ENCODE measurements around the gene DIPK1B.
A peak's percentile ranks its signal among the peaks of the same experiment; 100 is the strongest.

Gene DIPK1B

DNA sequence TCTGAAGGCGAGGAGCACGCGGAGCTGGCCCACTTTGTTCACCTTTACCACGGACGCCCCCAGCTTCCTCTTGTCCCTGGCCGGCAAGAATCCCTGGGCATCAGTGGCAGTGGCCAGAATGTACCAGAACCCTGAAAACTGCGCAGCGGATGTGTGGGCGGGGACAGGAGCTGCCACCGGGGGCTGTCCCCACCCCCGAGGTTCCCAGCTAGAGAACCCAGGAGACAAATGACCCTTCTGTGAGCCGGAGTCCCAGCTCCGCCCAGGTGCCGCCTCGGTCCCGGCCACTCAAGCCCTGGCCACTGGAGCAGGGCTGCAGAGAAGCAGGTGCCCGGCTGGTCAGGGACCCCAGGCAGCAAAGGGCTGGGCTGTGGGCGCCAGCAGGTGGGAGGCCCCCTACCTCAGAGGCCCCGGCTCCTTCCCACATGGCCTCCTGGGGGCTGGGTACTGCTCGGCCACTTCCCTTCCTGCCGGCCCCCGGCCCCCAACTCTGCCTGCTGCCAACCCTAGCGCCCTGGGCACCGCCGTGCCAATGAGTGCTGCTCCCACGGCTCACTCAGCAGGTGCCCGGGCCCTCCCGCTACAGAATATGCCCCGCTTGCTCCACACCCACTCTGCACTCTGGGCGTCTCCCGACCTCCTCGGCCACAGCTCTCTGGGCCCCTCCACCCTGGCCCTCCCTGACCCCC, 29.7 kb downstream of the DIPK1B start:
- Histone ChIP-seq H3K27me3 (ENCODE audit: low read depth) (peaks cover 16% of the 10 kb centered on the region), H3K4me3 (no peak overlapping the region), H3K9me3 (no peaks in the 10 kb centered on the region), H3K36me3 (replicated peaks) (no peaks in the 10 kb centered on the region), H3K4me1 (no peaks in the 10 kb centered on the region)
- no peak for DNase-seq (ENCODE audit: low spot score in 2 of 2)
- in situ Hi-C loops (cut with MboI; ENCODE audit: low sequenced_read_pairs) = no loop called here

DNA sequence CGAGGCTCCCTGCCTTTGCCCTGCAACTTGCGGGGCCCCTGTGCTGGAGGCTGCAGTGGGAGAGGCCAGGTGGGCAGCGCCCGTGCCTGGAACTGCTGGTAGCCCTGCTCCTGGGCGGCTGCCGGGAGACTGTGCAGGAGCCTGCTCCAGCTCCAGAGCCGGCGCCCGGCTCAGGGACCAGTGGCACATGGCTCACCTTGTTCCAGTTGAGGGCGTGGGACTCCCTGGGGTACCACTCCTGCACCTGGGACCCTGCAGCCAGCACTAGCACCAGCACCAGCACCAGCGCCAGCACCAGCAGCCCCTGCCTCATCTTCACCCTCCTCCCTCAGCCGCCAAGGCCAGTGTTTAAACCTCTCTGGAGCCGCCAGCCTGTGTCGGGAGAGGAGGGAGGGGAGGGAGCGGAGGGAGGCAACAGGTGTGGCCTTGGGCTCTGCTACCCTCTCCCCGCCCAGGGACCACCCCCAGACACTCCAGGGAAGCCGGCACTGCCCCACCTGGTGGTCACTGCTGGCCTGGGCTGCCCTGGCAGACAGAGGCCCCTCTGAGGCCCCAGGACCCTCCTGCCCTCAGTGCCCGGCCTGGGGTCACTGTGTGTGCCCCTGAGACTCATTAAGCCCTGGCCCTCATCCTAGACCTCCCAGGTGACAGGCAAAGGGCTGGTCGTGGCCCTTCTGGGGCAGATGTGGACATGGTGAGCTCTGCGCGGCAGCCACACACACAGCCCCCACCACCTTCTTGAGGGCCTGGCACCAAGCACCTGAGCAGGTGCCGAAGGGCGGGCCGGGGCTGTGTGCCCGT, 30.4 kb downstream of the DIPK1B start, which contains the start of gene LCN10:
LCN10 (minus strand) TSS at position 350 of the 801 bp plus-strand sequence; CDS start at position 313, 37 bp downstream.
- Histone ChIP-seq H3K4me3 (no peak within 1 kb of the TSS), H3K9me3 (no peaks in the 10 kb centered on the region), H3K36me3 (replicated peaks) (no peaks in the 10 kb centered on the region), H3K27me3 (ENCODE audit: low read depth) (peaks cover 16% of the 10 kb centered on the region), H3K4me1 (no peaks in the 10 kb centered on the region)
- peak in 1 of 2 experiments; percentile 56 for DNase-seq (ENCODE audit: low spot score in 2 of 2)
- in situ Hi-C loops (cut with MboI; ENCODE audit: low sequenced_read_pairs) = no loop called here

DNA sequence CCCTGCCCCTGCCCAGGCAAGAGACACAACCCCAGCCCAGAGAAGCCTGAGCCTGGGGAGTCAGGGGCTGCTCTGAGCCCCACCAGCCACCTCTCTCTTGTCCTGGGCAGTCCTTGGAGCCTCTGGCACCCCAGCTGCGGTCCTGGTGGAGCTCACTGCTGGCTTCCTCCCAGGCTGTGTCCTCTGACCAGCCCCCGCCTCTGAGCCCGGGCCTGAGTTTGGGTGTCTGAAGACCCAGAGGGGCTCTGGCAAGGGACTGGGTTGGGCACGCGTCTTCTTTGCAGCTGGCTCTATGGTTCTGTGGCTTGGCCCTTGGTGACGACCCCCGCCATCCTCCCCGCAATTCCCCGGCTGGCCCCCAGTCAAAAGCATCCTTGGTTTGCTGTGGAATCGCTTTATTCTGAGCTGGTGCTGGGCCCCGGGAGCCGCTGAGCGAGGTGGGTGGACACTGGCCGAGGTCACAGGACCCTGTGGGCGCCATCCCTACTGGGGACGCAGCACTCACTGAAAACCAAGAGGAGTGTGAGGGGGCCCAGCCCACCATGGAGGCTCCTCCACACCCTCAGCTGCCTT, 31.4 kb downstream of the DIPK1B start:
- no peaks in the 10 kb centered on the region for H3K4me1 ChIP-seq
- in situ Hi-C loops (cut with MboI; ENCODE audit: low sequenced_read_pairs) = no loop called here
- H3K4me3 ChIP-seq = no peak overlapping the region
- no peaks in the 10 kb centered on the region for H3K9me3 ChIP-seq
- no peak for DNase-seq (ENCODE audit: low spot score in 2 of 2)
- H3K27me3 ChIP-seq (ENCODE audit: low read depth) = peaks cover 13% of the 10 kb centered on the region
- no peaks in the 10 kb centered on the region for H3K36me3 ChIP-seq (replicated peaks)

DNA sequence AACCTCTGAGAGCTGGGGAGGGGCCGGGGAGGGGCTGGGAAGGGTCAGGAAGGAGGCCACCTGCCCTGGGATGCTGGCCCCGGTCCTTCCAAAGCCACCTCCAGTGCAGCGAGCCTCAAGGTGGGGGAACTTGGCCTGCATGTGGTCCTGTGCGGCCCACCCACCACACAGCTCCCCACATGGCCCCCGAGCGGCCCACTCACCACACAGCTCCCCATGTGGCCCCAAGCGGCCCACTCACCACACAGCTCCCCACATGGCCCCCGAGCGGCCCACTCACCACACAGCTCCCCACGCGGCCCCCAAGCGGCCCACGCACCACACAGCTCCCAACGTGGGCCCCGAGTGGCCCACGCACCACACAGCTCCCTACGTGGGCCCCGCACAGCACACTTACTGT, 32.4 kb downstream of the DIPK1B start:
- Histone ChIP-seq H3K9me3 (no peaks in the 10 kb centered on the region), H3K4me3 (no peak overlapping the region), H3K4me1 (no peaks in the 10 kb centered on the region), H3K27me3 (ENCODE audit: low read depth) (peaks cover 13% of the 10 kb centered on the region), H3K36me3 (replicated peaks) (no peaks in the 10 kb centered on the region)
- DNase-seq (ENCODE audit: low spot score in 2 of 2) = no peak
- in situ Hi-C loops (cut with MboI; ENCODE audit: low sequenced_read_pairs) = no loop called here

DNA sequence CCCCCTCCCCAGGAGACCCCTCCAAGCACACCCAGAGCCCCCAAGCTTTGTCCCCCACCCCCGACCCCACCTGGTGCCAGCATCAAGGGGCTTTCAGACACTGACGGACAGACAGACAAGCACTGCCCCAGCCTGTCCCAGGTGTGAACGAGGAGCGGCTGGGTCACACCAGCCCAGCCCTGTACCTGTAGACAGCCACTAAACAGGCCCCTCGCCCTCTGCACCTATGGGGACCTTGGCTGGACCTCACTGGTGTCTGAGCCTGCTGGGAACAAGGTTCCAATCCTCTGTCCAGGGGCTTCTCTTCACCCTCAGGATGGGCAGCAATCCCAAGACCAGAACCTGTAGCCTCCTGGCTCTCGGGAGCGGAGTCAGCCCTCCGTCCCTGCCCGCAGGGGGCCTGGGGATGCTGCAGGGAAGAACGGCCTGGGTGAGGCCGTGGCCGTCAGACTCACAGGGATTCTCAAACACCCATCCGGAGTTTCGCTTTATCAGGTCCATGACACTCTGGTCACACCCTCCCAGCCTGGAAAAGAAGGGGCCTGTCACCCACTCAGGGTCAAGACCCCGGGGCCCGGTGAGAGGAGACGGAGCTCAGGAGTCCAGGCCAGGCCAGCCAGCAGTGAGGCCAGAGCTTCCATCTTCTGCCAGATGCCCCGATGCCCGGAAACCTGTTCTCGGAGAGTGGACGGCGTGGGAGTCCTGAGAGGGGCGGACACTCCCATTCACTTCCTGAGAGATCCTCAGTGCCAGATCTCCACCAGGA, 33.2 kb downstream of the DIPK1B start:
- H3K4me1 ChIP-seq = no peaks in the 10 kb centered on the region
- in situ Hi-C loops (cut with MboI; ENCODE audit: low sequenced_read_pairs) = no loop called here

DNA sequence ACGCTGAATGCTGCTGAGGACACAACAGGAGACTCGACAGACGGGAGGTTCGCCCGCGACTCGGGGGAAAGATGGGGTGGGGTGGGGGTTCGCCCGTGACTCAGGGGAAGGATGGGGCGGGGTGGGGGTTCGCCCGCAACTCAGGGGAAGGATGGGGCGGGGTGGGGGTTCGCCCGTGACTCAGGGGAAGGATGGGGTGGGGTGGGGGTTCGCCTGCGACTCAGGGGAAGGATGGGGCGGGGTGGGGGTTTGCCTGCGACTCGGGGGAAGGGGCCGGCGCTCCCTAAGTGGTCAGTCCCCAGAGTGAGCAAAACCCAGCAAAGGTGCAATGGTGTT, 33.8 kb downstream of the DIPK1B start:
- H3K27me3 ChIP-seq (ENCODE audit: low read depth) = peaks cover 13% of the 10 kb centered on the region

More for the DNA sequence above, 33.2 kb downstream of the DIPK1B start:
- Histone ChIP-seq H3K9me3 (no peaks in the 10 kb centered on the region), H3K4me3 (no peak overlapping the region), H3K36me3 (replicated peaks) (no peaks in the 10 kb centered on the region), H3K27me3 (ENCODE audit: low read depth) (peaks cover 13% of the 10 kb centered on the region)
- no peak for DNase-seq (ENCODE audit: low spot score in 2 of 2)

DNA sequence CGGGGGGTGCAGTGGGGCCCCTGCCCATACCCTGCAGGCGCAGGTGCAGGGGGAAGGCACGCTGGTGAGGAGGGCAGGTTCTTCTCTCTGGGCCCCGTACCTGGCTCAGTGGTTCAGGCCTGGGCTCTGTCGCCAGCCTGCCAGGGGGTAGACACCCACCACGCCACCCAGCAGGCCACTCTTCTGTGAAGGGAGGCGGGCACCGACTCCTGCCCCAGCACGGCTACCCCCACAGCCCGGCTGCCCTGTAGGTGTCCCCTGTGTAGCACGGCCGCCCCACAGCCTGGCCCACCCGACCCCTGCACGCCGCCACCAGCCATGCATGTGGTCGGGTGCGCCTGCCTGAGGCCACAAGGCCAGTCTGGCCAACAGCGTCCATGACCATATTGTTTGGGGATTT, 34.2 kb downstream of the DIPK1B start:
- in situ Hi-C loops (cut with MboI; ENCODE audit: low sequenced_read_pairs) = no loop called here
- DNase-seq (ENCODE audit: low spot score in 2 of 2) = no peak
- H3K4me1 ChIP-seq = no peaks in the 10 kb centered on the region
- H3K9me3 ChIP-seq = peaks cover 6% of the 10 kb centered on the region
- no peak overlapping the region for H3K4me3 ChIP-seq
- H3K27me3 ChIP-seq (ENCODE audit: low read depth) = peaks cover 11% of the 10 kb centered on the region
- no peaks in the 10 kb centered on the region for H3K36me3 ChIP-seq (replicated peaks)

More for the DNA sequence above, 33.8 kb downstream of the DIPK1B start:
- Histone ChIP-seq H3K4me1 (no peaks in the 10 kb centered on the region), H3K36me3 (replicated peaks) (no peaks in the 10 kb centered on the region), H3K4me3 (no peak overlapping the region), H3K9me3 (peaks cover 1% of the 10 kb centered on the region; the same call in 1 of the 2 replicates)
- no peak for DNase-seq (ENCODE audit: low spot score in 2 of 2)
- in situ Hi-C loops (cut with MboI; ENCODE audit: low sequenced_read_pairs) = no loop called here

DNA sequence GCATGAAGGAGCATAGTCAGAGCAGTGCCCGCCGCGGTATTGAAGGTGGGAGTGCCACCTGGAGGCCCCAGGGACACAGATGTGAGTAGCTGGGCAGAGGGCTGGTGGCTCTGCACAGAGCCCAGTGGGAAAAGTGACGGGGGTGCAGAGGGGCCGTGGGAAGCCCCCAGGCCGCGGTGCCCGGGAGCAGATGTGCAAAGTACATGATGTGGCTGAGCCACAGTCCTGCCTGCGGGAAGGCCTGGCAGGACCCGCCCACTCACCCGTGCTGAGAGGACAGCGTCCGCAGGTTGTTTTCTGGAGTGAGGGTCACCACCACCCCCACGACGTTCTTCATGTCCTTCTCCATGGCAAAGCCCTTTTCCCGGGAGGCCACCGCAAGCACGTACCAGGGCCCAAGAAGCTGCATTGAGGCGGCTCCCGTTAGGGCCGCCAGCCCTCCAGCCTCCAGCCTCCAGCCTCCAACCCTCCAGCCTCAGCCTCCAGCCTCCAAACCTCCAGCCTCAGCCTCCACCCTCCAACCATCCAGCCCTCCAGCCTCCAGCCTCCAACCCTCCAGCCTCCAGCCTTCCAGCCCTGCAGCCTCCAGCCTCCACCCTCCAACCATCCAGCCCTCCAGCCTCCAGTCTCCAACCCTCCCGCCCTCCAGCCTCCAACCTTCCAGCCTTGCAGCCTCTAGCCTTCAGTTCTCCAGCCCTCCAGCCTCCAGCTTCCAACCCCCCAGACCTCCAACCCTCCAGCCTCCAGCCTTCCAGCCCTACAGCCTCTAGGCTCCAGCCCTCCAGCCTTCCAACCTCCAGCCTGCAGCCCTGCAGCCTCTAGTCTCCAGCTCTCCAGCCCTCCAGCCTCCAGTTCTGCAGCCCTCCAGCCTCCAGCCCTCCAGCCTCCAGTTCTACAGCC, 35.0 kb downstream of the DIPK1B start:
- no peak for DNase-seq (ENCODE audit: low spot score in 2 of 2)
- no peaks in the 10 kb centered on the region for H3K36me3 ChIP-seq (replicated peaks)
- H3K4me1 ChIP-seq = no peaks in the 10 kb centered on the region
- peaks cover 11% of the 10 kb centered on the region for H3K9me3 ChIP-seq
- H3K4me3 ChIP-seq = no peak overlapping the region
- peaks cover 5% of the 10 kb centered on the region for H3K27me3 ChIP-seq (ENCODE audit: low read depth)
- in situ Hi-C loops (cut with MboI; ENCODE audit: low sequenced_read_pairs) = no loop called here

DNA sequence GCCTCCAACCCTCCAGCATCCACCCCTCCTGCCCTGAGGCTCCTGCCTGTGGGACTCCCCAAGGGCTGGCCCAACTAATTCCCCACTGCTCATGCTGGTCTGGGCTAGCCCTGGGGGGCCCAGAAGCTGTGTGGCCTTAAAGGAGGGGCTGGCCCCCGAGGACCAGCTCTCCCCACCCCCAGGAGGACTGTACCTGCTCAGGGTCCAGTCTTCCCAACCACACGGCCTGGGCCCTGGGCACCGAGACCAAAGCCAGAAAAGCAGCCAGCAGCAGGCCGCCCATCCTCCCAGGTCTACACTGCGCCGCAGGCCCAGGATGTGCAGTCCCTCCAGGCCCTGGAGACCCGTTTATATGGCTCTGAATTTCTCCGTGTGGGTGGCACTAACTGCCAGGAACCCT, 35.8 kb downstream of the DIPK1B start, which contains the start of gene LCN6:
LCN6 (minus strand) TSS at position 325 of the 400 bp plus-strand sequence; CDS start at position 283, 42 bp downstream.
- Histone ChIP-seq H3K27me3 (ENCODE audit: low read depth) (peaks cover under 1% of the 10 kb centered on the region; the same call in 1 of the 2 replicates), H3K4me1 (no peaks in the 10 kb centered on the region), H3K9me3 (peaks cover 11% of the 10 kb centered on the region)

DNA sequence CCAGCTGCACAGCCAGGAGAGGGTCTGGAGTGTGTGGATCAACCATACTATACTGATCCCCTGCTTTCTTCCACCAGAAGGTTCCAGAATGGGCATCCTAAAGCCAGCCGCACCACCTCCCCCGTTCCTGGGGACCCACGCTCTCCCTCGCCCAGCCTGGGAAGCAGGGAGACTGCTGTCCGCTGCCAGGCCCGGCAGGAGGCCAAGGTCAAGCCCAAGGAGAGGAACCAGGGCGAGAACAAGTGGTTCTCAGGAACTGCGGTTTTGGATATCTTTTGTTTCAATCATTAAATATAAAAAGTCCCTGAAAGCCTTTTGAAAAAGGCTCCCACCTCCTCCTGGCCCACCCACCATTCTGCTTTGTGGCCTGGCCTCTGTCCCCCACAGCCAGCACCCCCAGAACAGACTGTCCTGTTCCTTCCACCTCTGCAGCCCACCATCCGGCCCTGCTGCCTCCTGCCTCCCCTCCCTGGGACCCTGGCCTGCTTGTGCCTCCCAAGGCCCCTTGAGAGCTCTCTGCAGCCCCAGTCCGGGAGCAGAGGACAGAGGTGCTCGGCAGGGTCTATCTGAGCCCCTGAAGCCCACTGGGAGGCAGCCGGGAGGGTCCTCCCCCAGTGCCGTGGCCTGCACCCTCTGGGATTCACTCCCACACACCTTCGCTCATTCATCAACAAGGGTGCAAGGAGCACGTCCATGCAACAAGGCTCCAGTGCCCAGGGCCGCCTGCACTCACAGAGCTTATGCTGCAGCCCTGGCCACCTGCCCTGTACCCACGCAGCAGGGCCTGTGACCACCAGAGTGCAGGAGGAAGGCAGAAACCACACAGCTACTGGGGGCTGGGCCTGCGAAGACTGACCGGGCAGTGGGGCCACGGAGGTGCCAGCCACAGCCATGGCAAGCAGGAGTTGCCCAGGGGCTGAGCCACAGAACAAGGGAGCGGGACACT, 36.6 kb downstream of the DIPK1B start:
- Histone ChIP-seq H3K36me3 (replicated peaks) (no peaks in the 10 kb centered on the region), H3K9me3 (peaks cover 11% of the 10 kb centered on the region), H3K27me3 (ENCODE audit: low read depth) (no peaks in the 10 kb centered on the region; the same call in 1 of the 2 replicates), H3K4me3 (no peak overlapping the region), H3K4me1 (no peaks in the 10 kb centered on the region)
- DNase-seq (ENCODE audit: low spot score in 2 of 2) = no peak
- in situ Hi-C loops (cut with MboI; ENCODE audit: low sequenced_read_pairs) = no loop called here

More for the DNA sequence above, 35.8 kb downstream of the DIPK1B start, which contains the start of gene LCN6:
- H3K36me3 ChIP-seq (replicated peaks) = no peaks in the 10 kb centered on the region
- no peak for DNase-seq (ENCODE audit: low spot score in 2 of 2)
- in situ Hi-C loops (cut with MboI; ENCODE audit: low sequenced_read_pairs) = no loop called here
- no peak within 1 kb of the TSS for H3K4me3 ChIP-seq

DNA sequence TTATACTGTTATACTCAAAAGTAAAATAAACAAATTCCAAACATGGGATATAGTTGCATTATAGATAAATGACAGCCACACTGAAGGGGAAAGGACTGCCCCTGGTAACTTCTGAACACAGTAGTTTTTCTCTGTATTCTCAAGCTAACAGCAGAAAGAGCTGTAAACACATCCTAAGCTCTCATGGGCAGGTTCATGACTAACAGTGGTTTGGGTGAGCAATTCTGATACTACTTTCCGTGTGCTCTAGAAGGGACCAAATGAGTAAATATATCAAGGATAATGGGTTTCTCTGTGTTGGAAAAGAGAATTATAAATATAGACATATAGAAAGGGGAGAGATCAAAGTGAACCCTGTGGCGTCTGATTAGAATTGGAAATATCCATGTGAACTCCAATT, 38.2 kb downstream of the DIPK1B start:
- no peaks in the 10 kb centered on the region; the same call in 1 of the 2 replicates for H3K27me3 ChIP-seq (ENCODE audit: low read depth)
- in situ Hi-C loops (cut with MboI; ENCODE audit: low sequenced_read_pairs) = no loop called here
- no peak overlapping the region for H3K4me3 ChIP-seq
- H3K4me1 ChIP-seq = no peaks in the 10 kb centered on the region
- DNase-seq (ENCODE audit: low spot score in 2 of 2) = no peak
- H3K36me3 ChIP-seq (replicated peaks) = no peaks in the 10 kb centered on the region
- H3K9me3 ChIP-seq = peaks cover 13% of the 10 kb centered on the region

DNA sequence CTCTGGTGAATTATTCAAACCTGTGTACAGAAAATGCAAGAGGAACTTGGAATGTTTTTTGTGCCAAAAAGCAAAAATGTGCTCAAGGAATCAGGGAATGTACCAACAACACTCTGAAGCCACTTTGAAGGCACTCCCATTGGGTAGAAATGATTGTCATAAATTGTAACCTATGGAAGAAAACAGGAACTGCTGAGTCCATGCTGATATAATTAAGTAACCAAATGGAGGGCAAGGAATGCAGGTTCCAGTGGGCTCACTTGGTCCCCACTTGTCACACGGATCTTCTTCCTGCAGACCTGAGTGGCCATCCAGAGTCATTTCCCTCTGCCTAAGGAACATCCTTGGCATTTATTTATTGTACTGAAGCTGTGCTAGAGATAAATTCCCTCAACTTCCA, 38.9 kb downstream of the DIPK1B start:
- no peaks in the 10 kb centered on the region; the same call in 1 of the 2 replicates for H3K27me3 ChIP-seq (ENCODE audit: low read depth)
- DNase-seq (ENCODE audit: low spot score in 2 of 2) = no peak
- in situ Hi-C loops (cut with MboI; ENCODE audit: low sequenced_read_pairs) = no loop called here
- H3K4me1 ChIP-seq = no peaks in the 10 kb centered on the region
- H3K4me3 ChIP-seq = no peak overlapping the region
- no peaks in the 10 kb centered on the region for H3K36me3 ChIP-seq (replicated peaks)
- peaks cover 14% of the 10 kb centered on the region for H3K9me3 ChIP-seq
